Memory B cell (primary cell): ENCODE measurements around the gene FCN2.

Experiments used
- ATAC-seq: fragments of 150-1000 bp; cut with Tn5 transposase; 2 replicates; pipeline ENCODE4 v1.10.0; 2021; ENCODE audit warnings: low read depth, mild to moderate bottlenecking, moderate library complexity
- DNase-seq, 2 donors: peaks; one replicate each; pipeline ENCODE4 v3.0.0; 2022; ENCODE audit warnings: low spot score in 2 of 2
- H3K27ac Mint-ChIP-seq: one replicate; pipeline ENCODE4 v1.8.0; 2022; ENCODE audit warnings: mild to moderate bottlenecking, moderate library complexity, mixed read lengths
- H3K27me3 Mint-ChIP-seq: one replicate; pipeline ENCODE4 v1.8.0; 2022; ENCODE audit warnings: mixed read lengths
- H3K36me3 Mint-ChIP-seq: one replicate; pipeline ENCODE4 v1.8.0; 2022; ENCODE audit warnings: mild to moderate bottlenecking, mixed read lengths
- H3K4me1 Mint-ChIP-seq: one replicate; pipeline ENCODE4 v1.8.0; 2022; ENCODE audit warnings: mixed read lengths
- H3K4me3 Mint-ChIP-seq: one replicate; pipeline ENCODE4 v1.8.0; 2022; ENCODE audit warnings: mild to moderate bottlenecking, moderate library complexity, mixed read lengths
- H3K9me3 Mint-ChIP-seq: one replicate; pipeline ENCODE4 v1.8.0; 2022; ENCODE audit warnings: mixed read lengths

Gene FCN2

DNA sequence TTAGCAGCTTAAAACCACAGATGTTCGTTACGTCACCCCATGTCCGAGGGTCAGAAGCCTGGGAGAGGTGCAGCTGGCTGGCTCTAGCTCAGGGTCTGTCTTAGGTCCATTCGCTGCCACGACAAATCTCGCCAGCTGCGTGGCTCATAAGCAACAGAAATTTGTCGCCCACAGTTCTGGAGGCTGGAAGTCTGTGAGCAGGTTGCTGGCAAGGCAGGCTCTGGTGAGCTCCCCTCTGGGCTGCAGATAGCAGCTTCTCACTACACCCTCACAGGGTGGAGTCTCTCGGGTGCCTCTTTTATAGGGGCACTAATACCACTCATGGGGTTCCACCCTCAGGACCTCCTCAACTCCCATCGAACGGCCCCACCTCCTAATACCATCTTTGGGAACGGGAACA, 40.1 kb upstream of the FCN2 start:
- DNase-seq (no peak), ATAC-seq (no peak)
- H3K4me3 Mint-ChIP-seq: no peak overlapping the region

DNA sequence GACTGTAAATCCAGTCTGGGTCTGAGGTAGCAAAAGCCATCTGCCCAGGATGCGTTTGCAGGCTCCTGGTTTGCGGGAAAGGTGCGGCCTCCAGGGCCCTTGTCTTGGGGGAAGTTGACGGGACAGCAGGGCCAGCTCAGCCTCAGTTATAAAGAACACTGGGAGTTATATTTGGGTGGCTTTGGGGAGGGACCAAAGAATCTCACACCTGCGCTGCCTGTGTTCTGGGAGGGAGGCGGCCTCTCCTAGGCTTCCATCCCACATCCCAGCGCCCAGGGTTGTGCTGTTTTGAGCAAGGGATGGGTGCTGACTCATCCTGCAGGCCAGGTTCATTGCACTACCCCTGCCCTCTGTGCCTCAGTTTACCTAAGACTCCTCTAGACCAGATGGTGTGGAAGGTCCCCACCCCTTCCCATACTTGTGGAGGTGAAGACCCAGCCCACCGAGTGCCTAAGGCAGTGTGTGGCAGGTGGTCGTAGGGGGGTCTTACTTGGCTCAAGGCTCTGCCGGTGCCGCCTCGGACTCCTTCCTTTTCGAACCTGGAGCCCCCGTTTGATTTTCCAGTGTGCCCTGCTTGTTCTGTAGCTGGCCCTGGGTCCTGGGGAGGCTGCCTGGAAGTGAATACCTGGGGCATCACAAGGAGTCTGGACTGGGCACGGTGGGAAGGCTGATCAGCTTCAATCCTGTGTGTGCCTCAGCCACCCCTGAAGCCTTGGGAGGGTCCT, 39.3 kb upstream of the FCN2 start:
- H3K36me3 Mint-ChIP-seq: no peaks in the 10 kb centered on the region
- no peaks in the 10 kb centered on the region for H3K4me1 Mint-ChIP-seq
- H3K27me3 Mint-ChIP-seq: no peaks in the 10 kb centered on the region
- no peaks in the 10 kb centered on the region for H3K9me3 Mint-ChIP-seq
- H3K27ac Mint-ChIP-seq: no peak overlapping the region
- ATAC-seq (no peak), DNase-seq (no peak)
- H3K4me3 Mint-ChIP-seq: no peak overlapping the region

More for the DNA sequence above, 40.1 kb upstream of the FCN2 start:
- Mint-ChIP-seq H3K27me3 (no peaks in the 10 kb centered on the region), H3K4me1 (no peaks in the 10 kb centered on the region), H3K27ac (no peak overlapping the region), H3K9me3 (no peaks in the 10 kb centered on the region), H3K36me3 (no peaks in the 10 kb centered on the region)

DNA sequence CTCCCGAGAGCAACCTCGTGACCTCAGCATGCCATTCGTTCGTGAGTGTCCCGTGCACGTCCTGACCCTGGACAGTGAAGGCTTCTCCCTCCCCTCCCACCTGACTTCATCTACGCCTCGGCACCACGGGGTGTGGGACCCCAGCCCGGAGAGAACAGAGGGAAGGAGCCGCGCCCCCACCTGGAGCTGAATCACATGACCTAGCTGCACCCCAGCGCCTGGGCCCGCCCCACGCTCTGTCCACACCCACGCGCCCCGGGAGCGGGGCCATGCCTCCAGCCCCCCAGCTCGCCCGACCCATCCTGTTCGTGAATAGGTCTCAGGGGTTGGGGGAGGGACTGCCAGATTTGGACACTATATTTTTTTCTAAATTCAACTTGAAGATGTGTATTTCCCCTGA, 38.3 kb upstream of the FCN2 start:
- DNase-seq: no peak
- Mint-ChIP-seq H3K27ac (no peak overlapping the region), H3K4me1 (no peaks in the 10 kb centered on the region), H3K4me3 (no peak overlapping the region), H3K27me3 (no peaks in the 10 kb centered on the region), H3K36me3 (no peaks in the 10 kb centered on the region), H3K9me3 (no peaks in the 10 kb centered on the region)
- no peak for ATAC-seq

DNA sequence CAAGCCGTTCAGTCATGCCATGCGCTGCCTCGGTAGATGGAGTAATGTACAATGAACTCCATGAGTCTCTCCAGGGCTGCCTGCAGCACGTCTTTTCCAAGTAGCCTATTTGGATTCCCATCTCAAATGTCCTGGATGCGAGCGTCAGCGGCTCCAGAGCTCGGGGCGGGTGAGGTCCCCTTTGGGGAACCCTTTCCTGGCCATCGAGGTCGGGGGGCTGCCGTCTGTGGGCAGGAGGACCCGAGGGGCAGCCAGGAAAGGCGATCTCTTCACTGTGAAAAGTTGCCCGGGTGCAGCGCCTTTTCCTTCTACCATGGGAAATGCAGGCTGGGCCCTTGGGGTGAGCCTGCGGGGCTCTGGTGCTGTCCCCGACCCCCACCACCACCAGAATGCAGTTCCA, 36.9 kb upstream of the FCN2 start:
- Mint-ChIP-seq H3K36me3 (no peaks in the 10 kb centered on the region), H3K27ac (no peak overlapping the region), H3K4me3 (no peak overlapping the region), H3K4me1 (no peaks in the 10 kb centered on the region), H3K27me3 (no peaks in the 10 kb centered on the region), H3K9me3 (no peaks in the 10 kb centered on the region)
- DNase-seq (no peak), ATAC-seq (no peak)

DNA sequence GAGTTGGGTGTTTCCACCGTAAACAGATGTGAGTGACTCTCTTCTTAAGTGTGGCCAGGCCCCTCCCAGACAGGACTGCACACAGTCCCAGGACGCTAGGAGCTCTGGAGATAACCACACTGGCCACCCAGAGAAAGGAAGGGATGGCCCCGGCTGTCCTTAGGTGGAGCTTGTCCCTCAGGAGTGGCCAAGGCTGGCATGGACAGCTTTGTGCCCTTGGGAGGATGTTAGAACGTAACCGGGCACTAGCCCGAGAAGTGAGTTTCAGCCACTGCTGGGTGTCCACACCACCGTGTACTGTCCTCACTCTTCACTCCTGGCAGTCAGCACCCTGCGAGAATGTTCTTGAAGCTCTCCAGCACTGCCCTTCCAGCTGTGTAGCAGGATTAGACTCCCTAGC, 35.8 kb upstream of the FCN2 start:
- no peak for ATAC-seq
- DNase-seq: no peak
- no peak overlapping the region for H3K4me3 Mint-ChIP-seq
- H3K27me3 Mint-ChIP-seq: no peaks in the 10 kb centered on the region
- no peaks in the 10 kb centered on the region for H3K4me1 Mint-ChIP-seq
- no peaks in the 10 kb centered on the region for H3K36me3 Mint-ChIP-seq
- no peak overlapping the region for H3K27ac Mint-ChIP-seq
- H3K9me3 Mint-ChIP-seq: no peaks in the 10 kb centered on the region

DNA sequence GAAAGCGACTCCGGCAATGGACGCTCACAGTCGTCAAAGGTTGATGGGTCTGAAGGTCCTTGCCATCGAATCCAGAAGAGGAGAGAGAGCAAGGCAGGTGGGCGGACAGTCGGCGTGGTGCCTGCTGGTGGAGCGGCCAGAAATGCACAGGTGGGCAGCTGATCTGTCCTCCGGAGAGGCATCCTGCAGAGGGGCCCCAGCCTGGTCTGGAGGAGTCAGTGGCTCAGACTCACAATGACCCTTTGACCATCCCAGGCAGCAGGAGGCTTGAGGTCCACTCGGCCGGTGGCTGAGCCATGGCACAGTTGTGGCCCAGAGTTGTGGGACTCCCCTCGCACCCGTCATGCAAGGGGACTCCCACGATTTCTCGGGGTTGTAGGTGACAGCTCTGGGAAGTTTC, 34.4 kb upstream of the FCN2 start:
- H3K36me3 Mint-ChIP-seq: no peaks in the 10 kb centered on the region
- ATAC-seq (no peak), DNase-seq (no peak)
- H3K4me3 Mint-ChIP-seq: no peak overlapping the region
- H3K27me3 Mint-ChIP-seq: no peaks in the 10 kb centered on the region
- H3K27ac Mint-ChIP-seq: no peak overlapping the region
- no peaks in the 10 kb centered on the region for H3K9me3 Mint-ChIP-seq
- no peaks in the 10 kb centered on the region for H3K4me1 Mint-ChIP-seq

DNA sequence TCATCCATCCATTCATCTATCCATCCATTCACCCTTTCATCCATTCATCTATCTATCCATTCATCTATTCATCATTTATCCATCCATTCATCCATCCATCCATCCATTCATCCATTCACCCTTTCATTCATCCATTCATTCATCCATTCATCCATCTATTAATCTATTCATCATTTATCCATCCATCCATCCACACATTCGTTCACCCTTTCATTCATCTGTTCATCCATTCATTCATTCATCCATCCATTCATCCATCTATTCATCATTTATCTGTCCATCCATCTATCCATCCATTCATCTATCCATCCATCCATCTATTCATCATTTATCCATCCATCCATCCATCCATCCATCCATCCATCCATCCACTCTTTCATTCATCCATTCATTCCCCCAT, 33.9 kb upstream of the FCN2 start:
- Mint-ChIP-seq H3K27me3 (no peaks in the 10 kb centered on the region), H3K4me1 (no peaks in the 10 kb centered on the region), H3K9me3 (no peaks in the 10 kb centered on the region), H3K27ac (no peak overlapping the region), H3K4me3 (no peak overlapping the region), H3K36me3 (no peaks in the 10 kb centered on the region)
- no peak for ATAC-seq
- DNase-seq: no peak

DNA sequence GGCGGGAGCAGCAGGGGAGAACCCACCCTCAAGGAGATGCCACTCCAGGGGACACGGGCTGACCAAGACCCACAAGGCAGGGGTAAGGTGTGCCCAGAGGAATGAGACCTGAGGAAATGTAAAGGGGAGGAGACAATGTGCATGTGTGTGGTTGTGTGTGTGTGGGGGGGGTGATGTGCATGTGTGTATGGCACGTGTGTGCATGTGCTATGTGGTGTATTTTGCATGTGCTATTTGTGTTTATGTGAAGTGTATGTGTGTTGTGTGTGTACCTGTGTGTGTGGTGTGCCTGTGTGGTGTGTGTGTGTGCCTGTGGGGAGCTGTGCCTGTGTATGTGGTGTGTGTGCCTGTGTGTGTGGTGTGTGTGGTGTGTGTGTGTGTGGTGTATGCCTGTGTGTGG, 33.5 kb upstream of the FCN2 start:
- no peaks in the 10 kb centered on the region for H3K27me3 Mint-ChIP-seq
- DNase-seq: no peak
- no peaks in the 10 kb centered on the region for H3K36me3 Mint-ChIP-seq
- no peak overlapping the region for H3K27ac Mint-ChIP-seq
- H3K9me3 Mint-ChIP-seq: no peaks in the 10 kb centered on the region
- H3K4me3 Mint-ChIP-seq: no peak overlapping the region
- ATAC-seq: no peak
- H3K4me1 Mint-ChIP-seq: no peaks in the 10 kb centered on the region

DNA sequence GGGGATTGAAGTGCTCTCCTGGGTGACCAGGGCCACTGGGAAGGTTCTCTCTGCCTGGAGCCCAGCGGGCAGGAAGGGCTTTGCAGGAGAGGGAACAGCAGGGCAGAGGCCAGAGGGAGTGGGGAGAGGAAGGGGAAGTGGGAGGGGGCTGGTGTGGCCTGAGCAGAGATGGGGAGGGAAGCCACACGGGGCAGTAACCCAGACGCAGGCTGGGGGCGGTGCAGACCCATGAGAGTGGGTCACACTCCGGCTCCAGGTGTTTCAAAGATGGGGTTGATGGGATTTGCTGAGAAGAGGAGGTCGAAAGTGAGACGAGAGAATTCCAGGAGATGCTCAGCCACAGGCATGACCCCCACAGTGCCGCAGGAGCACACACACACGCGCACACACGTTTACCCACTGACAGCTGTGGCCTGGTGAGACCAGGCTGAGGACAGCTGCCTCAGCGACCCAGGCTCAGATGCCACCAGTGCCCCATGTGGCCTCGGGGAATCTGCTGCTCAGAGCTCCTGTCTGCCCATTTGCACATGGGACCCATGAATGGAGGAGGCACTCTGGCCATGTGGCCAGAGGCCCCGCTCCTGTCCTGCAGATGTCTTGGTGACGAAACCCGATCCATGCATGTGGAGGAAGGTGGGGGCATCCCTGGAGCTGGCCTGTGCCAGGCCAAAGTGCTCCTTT, 32.7 kb upstream of the FCN2 start:
- no peaks in the 10 kb centered on the region for H3K9me3 Mint-ChIP-seq
- no peak for DNase-seq
- no peak overlapping the region for H3K4me3 Mint-ChIP-seq
- H3K36me3 Mint-ChIP-seq: no peaks in the 10 kb centered on the region
- no peak overlapping the region for H3K27ac Mint-ChIP-seq
- H3K27me3 Mint-ChIP-seq: no peaks in the 10 kb centered on the region
- ATAC-seq: no peak
- no peaks in the 10 kb centered on the region for H3K4me1 Mint-ChIP-seq

DNA sequence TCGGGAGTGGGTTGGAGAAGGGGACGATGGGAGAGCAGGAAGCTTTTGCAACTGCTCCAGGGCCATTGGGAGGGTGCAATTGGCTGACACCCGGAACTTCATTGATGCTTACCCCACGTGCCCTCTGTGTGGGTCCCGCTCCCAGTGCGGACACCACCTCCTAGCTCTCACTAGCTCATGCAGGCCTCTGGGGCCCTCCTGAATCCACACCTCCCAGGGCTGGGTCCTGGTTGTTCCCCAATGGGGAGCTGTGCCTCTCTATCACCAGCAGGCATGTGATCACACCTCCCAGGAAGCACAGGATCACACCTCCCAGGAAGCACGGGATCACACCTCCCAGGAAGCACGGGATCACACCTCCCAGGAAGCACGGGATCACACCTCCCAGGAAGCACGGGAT, 32.1 kb upstream of the FCN2 start:
- H3K36me3 Mint-ChIP-seq: no peaks in the 10 kb centered on the region
- DNase-seq: no peak
- H3K4me1 Mint-ChIP-seq: no peaks in the 10 kb centered on the region
- H3K4me3 Mint-ChIP-seq: no peak overlapping the region
- no peak for ATAC-seq
- H3K27me3 Mint-ChIP-seq: no peaks in the 10 kb centered on the region
- no peak overlapping the region for H3K27ac Mint-ChIP-seq
- no peaks in the 10 kb centered on the region for H3K9me3 Mint-ChIP-seq

DNA sequence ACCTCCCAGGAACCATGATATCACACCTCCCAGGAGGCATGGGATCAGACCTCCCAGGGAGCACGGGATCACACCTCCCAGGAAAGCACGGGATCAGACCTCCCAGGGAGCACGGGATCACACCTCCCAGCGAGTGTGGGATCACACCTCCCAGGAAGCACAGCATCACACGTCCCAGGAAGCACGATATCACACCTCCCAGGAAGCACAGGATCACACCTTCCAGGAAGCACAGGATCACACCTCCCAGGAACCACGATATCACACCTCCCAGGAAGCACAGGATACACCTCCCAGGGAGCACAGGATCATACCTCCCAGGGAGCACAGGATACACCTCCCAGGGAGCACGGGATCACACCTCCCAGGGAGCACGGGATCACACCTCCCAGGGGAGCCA, 30.0 kb upstream of the FCN2 start:
- no peak for ATAC-seq
- Mint-ChIP-seq H3K9me3 (no peaks in the 10 kb centered on the region), H3K36me3 (no peaks in the 10 kb centered on the region), H3K4me1 (no peaks in the 10 kb centered on the region), H3K27me3 (peaks cover under 1% of the 10 kb centered on the region), H3K4me3 (no peak overlapping the region), H3K27ac (no peak overlapping the region)
- no peak for DNase-seq

DNA sequence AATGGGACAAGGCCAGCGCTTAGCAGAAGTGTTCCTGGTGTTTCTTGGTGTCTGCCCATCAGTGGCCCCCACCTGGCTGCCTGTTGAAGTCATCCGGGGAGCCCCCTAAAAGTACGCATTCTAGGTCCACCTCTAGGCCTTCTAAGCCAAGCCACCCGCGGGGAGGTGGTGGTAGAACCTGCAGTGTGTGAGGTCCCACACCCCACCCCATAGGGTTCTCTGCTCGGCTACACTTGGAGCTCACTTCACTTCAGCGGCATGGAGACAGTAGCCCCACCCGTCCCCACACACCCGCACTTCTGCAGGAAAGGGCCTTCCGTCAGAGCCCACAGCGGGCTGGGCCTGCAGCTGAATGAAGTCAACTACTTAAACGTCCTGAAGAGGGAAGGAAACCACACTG, 29.6 kb upstream of the FCN2 start:
- H3K4me1 Mint-ChIP-seq: no peaks in the 10 kb centered on the region
- no peak overlapping the region for H3K4me3 Mint-ChIP-seq
- H3K9me3 Mint-ChIP-seq: no peaks in the 10 kb centered on the region
- peaks cover 3% of the 10 kb centered on the region for H3K27me3 Mint-ChIP-seq
- no peak for DNase-seq
- H3K27ac Mint-ChIP-seq: no peak overlapping the region
- ATAC-seq: no peak
- no peaks in the 10 kb centered on the region for H3K36me3 Mint-ChIP-seq

DNA sequence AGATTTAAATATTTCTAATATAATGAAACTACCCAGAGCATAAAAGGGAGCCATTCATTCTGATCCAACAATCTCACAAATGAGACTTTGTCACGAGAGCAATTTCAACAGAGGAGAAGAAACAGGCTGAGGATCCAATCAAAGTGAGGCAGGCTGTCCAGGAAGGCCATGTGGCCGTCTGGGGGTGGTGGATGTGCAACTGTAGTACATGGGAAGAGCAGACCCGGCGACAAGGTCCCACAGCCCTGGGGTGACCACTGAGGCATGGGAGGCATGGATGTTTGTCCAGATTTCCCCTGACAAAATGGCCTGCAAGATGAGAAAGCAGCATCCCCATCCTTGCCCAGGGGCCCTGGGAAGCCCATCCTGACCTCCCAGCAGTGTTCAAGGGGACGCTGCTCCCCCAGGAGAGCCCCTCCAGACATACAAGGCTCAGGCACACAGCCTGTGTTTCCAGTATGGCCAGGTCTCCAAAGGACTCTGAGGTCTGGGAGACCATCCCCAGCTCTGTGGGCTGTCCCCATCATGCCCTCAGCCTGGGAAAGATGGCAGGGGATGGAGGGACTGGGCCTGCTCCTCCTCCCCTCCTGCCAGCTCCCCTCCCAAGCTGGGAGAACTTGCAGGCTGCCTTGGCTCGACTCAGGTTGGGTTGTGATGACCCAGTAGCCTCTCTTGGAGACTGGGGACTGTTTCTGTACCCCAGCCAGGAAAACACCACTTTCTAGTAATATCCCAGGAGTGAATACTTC, 27.5 kb upstream of the FCN2 start:
- peaks cover 4% of the 10 kb centered on the region for H3K9me3 Mint-ChIP-seq
- no peak overlapping the region for H3K4me3 Mint-ChIP-seq
- no peak for DNase-seq
- H3K4me1 Mint-ChIP-seq: no peaks in the 10 kb centered on the region
- no peak overlapping the region for H3K27ac Mint-ChIP-seq
- peaks cover 11% of the 10 kb centered on the region for H3K27me3 Mint-ChIP-seq
- H3K36me3 Mint-ChIP-seq: peaks cover 2% of the 10 kb centered on the region
- no peak for ATAC-seq

DNA sequence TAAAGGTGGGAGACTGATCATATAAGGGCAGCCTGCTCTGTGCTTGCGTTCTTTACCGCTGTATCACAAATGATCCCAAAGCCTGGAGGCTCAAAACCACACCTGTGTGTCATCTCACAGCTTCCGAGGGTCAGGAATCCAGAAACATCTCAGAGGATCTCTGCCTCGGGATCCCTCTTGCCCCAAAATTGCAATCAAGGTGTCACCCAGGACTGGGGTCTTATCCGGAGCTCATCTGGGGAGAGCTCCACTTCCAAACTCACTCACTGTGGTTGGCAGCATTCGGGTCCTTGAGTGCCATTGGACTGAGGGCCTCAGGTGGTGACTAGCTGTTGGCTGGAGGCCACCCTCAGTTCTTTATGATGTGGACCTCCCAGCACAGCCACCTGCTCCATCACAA, 26.7 kb upstream of the FCN2 start:
- H3K9me3 Mint-ChIP-seq: peaks cover 4% of the 10 kb centered on the region
- DNase-seq (no peak), ATAC-seq (no peak)
- H3K27me3 Mint-ChIP-seq: peaks cover 11% of the 10 kb centered on the region
- H3K4me3 Mint-ChIP-seq: no peak overlapping the region
- no peaks in the 10 kb centered on the region for H3K4me1 Mint-ChIP-seq
- peaks cover 2% of the 10 kb centered on the region for H3K36me3 Mint-ChIP-seq
- no peak overlapping the region for H3K27ac Mint-ChIP-seq
